NOMO-1 treated with dmso at 0.1 percent for 144 hours (cell line): Measurements from ENCODE around the gene SEMA6B.
"Not testable (repeated sequence)": the region's sequence is repeated elsewhere in the genome, so short reads cannot be mapped to it uniquely, and the experiment has no call there.

Source experiments
- DNase-seq: peaks from one replicate; lab custom pipeline; 2025; ENCODE audit not compliant: unreplicated experiment; lab: John Stamatoyannopoulos, UW

The SEMA6B gene

DNA sequence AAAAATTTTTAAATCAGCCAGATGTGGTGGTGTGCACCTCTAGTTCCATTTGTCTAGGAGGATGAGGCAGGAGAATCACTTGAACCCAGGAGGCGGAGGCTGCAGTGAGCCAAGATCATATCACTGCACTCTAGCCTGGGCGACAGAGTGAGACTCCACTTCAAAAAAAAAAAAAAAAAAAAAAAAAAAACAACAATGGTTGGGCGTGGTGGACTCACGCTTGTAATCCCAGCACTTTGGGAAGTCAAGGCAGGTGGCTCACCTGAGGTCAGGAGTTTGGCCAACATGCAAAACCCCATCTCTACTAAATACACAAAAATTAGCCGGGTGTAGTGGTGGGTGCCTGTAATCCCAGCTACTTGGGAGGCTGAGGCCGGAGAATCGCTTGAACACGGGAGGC lies 32.1 kb downstream of the SEMA6B start:
- not testable (repeated sequence) for DNase-seq

DNA sequence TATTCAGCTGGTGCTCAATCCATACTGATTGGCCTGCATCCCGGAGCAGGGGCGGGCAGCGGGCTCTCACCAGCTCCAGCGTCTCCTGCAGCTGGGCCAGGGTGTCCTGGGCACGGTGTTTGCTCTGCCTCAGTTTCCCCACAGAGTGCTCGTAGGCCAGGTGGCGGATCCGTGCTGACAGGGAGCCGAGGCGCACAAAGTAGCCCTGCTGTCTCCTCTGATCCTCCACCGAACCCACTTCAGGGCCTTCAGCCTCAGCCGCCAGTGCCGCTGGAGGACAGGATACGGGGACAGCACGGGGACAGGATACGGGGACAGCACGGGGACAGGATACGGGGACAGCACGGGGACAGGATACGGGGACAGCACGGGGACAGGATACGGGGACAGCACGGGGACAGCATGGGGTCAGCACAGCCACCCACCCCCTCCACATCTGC lies 33.9 kb downstream of the SEMA6B start:
- DNase-seq: no peak

DNA sequence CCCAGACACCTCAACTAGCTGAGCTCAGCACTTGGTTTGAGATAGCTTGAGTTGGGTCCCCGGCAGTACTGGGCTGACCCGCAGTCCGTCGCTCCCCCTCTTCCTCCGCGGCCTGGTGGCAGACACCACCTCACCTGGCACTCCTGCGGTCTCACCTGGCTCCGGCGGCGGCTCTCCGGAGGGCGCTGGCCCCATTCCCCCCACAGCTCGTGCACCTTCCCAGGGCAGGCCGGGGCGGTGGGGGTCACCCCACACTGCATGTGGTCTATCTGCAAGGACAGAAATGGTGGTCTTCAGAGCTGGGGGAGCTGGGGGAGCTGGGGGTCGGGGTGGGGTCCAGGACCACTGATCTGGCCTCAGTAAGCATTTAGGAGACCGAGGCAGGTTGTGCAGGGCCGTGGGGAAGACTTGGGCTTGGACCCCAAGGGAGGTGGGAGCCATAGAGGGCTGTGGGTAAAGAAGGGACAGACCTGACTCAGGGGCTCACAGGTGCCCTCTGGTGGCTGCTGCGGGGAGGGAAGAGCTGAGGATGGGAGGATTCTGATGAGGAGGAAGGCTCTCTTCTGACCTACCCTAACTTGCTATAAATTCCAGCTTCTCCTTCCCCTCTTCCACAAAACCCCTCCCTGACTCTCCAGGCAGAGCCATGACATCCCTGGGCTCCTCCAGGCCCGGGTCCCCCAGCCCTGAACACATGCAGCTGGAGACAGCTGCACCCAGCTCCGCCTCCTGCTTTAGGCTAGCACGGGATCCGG lies 34.5 kb downstream of the SEMA6B start:
- no peak for DNase-seq

DNA sequence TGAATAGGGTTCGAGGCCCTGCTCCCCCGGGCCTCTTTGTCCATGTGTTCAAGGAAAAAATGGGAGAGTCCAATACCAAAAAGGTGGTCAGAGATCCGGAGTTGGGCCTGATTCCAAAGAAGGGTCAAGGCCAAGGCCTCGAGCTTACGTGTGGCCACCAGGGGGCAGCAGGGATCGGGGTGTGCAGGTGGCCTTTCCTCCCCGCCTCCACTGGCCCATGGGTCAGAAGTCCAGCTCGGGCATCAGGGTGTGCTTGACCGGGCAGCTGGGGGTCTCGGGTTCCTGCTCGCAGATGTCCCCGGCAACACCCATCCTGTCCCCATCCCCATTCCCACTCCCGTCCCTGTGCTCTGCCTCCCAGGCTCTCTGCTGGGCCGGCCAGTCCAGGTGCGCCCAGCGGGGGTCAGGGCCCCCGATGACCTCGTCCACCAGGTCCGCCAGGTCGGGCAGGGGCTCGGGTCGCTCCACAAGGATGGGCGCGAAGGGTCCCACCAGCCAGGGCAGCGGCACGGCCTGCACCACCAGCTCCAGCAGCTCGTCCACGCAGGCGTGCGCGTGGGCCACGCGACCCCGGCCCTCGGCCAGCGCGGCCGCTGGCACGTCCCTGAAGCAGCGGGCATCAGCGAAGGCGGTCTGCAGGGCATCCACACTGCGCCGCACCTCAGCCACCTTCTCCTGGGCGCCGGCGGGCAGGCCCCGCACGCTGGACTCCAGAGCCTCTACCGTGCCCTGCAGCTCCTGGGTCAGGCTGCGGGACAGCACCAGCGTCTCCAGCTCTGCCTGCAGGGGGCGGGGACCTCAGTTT lies 36.0 kb downstream of the SEMA6B start:
- peak; percentile 13 for DNase-seq

DNA sequence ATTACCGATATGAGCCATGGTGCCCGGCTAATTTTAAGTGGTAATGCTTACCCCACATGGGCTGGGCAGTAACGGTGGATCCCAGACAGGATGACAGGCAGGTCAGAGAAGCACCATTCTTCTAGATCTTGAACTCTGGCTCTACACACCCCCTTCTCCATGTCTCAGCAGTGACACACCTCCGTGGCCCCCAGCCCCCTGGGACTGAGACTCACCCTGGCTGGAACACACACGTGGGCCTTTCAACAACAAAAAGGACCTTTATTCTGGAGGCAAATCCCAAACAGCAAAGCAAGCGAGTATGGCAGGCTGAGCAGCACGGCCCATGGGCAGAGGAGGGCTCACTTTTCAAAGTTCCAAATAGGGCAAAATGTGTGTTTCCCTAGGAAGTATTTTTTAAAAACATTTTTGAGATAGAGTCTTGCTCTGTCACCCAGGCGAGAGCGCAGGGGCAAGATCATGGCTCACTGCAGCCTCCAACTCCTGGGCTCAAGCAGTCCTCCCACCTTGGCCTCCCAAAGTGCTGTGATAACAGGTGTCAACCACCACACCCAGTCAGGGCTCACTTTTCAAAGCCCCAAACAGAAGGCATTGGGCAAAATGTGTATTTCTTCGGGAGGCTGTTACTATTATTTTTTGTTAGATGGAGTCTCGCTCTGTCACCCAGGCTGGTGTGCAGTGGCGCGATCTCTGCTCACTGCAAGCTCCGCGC lies 37.0 kb downstream of the SEMA6B start:
- no peak for DNase-seq

DNA sequence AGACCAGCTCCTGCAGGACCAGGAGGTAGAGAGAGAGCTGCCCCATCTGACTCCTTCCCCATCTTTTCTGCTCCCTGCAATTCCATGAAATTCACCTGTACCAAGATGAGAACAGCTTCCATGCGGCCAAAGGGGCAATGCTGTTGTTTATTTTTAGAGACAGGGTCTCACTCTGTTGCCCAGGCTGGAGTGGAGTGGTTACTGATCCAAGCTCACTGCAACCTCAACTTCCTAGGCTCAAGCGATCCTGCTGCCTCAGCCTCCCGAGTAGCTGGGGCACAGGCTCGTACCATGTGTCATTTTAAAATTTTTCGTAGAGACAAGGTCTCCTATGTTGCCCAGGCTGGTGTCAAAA lies 37.6 kb downstream of the SEMA6B start:
- DNase-seq: no peak

DNA sequence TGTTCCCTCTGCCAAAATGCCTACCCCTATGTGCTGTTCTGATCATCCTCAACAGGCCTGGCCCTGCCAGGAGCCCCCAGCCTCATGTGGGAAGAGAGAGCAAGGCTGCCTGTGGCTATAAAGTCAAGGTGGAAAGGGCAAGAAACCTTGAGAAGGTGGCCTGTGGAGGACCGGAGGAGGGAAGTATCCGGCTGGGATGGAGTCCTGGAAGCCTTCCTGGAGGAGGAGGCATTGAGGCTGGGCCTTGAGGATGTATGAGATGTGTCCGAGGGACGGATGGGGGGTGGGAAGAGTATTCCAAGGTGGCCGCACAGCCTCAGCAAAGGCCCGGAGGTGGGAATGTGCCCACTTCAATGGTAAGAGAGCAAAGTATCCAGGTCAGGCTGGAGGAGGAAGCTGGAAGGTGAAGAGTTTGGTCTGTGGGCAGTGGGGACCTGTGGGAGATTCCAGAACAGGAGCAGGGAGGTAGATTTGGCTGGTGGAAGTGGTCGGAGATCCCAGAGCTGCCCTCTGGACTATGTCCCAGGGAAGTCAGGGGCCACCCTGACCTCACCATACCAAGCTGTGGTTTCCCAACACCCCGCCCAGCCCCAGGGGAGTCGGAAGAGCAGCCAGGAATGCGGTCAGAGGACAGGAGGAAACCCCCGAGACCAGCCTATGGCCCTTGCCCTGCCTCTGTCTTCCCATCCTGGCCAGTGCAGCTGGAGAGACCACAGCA lies 38.2 kb downstream of the SEMA6B start:
- DNase-seq: no peak

DNA sequence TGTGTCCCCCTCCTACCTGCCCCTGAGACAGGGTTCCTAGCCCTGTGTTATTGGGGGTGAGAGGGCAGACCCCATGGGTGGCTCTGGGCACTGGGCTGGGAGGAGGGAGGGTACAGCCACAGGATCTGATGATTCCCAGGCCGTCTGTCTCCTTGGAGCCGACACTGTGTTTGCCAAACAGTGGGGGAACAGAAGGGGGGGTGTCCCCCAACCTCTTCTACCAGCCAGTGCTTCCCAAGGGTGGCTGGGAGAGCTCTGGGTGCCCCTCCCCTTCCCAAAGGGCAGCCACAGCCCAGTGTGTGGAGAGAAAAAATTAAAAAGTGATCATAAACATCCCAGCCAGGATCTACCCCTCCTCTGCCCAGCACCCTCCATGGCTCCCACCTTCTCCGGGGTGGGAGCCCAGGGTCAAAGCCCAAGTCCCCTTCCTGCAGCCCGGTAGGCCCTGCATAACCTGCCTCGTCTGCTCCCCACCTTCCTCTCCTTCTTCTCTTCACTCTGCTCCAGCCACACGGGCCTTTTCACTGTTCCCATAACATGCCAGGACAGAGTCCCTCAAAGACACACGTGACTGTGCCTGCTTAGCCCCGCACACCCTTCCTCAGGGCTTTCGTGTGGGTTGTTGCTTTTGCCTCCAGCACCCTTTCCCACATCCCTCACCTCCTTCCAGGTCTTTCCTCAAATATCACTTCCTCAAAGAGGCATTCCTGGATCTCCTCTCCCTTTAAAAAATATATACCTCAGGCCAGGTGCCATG lies 39.8 kb downstream of the SEMA6B start:
- DNase-seq: no peak

DNA sequence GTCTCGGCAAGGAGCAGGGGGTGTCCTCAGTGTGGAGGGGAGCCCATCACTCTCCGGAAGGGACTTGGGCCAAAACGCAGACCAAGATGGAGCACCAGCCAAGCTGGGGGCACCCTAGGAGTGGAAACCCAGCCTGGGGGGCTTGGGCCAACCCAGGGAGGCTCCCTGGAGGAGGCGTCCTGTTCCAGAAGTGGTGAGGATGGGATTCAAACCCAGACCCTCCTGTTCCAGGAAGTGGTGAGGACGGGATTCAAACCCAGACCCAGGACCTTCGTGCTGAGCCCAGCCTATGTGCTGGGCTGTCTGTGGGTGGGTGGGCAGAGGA lies 40.4 kb downstream of the SEMA6B start:
- DNase-seq: no peak

DNA sequence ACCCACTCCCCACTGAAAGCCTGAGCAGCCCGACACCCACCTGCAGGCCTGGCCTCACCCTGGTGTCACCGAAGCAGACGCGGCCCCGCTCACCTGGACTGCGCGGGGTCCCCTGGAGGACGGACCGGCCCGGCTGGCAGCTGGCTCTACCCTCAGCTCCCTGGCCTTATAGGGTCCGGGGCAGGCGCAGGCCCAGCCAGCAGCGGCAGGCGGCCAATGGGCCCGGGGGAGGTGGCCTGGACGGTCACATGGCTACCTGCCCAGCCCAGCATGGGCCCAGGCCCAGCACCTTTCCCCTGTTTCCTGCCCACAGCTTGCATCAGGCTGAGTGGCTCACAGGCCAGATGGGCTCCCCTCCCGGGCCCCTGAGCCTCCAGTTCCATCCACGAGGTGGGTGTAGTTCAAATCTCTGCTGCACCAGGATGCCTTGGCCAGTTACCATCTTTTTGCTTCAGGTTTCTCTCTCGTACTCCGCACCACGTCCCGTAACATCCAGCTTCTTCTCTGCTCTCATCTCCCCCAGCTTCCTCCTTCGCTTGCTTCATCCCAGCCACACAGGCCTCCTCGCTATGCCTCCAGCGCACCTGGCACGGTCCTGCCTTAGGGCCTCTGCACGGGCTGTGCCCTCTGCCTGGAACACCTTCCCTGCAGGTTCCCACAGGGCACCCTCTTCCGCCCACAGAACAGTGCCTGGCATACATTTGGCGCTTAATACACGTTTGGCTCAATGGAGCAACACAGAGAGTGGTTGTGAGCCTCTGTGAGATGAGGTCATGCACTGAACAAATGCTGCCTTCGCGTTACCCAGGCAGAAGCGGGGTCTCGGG lies 40.9 kb downstream of the SEMA6B start, which contains the start of gene PLIN4:
Gene PLIN4, minus strand, starts transcription at position 142 of the 827 bp plus-strand sequence. CDS start 214 bp downstream, outside the sequence.
- no peak for DNase-seq

DNA sequence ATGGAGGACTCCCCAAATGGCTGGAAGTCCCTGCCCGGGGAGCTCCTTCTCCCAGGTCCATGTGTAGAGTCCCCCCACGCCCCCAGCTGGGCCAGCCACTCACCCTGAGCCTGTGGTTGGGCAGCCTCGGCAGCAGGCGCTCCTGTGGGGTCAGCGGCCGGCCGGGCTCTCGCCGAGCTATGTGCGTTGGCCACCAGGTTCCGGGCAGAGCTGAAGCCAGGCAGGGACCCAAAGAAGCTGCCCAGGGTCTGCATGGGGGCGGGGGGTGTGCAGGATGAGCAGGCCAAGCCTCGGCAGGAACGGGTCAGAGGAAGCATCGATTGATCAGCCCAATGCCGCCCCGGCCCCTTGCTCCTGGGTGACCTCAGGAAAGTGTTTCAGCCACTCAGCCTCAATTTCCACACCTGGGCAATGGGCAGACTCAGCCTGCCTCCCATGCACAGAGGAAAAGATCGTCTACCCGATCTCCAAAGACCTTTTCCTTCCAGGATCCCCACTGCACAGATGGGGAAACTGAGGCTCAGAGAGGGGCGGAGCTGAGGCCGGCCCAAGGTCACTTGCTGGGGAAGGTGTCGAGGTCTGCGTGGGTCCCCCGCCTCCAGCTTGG lies 41.9 kb downstream of the SEMA6B start:
- DNase-seq: no peak

DNA sequence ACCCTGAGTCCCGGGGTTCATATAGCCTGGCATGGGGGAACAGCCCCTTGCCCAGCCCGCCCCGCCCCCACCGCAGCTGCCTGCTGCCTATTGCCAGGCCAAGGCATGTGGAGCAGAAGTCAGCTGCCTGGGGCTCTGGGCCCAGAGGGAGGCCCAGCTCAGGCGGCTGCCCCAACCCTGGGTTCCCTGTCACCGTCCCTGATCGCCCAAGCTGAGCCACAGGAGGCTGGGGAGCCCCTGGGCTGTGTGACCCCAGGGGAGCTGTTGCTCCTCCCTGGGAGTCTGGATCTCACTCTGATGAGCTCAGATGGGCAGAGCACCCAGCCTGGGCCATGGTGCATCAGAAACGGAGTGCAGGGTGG lies 42.6 kb downstream of the SEMA6B start:
- DNase-seq: no peak

DNA sequence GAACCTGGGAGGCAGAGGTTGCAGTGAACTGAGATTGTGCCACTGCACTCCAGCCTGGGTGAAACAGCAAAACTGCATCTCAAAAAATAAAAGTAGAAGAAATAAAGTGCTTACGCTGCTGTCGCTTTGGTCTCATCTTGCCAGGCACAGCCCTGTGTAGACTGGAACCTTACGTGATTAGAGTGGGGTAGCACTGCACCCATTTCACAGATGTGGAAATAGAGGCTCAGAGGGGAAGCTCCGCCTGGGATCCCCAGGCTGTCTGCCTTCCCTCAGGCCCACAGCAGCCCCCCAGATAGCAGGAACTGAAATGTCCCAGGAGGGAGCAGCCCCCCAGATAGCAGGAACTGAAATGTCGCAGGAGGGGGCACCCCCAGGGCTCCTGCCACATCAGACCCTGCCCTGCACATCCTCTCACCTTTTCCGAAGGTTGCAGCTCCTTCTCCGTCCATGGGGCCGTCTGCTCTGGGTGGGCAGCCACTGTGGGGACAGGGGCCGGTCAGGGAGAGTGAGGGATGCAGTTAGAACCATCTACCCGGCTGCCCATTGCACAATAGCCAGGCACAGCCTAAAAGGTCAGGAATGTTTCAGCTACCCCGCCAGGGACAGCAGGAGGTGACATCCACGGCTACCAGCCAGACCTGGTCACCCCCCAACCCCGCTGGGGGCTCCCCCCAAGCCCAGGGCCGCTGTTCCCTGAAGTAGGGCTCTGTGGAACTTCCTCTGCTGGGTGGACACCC lies 43.1 kb downstream of the SEMA6B start:
- DNase-seq: no peak

DNA sequence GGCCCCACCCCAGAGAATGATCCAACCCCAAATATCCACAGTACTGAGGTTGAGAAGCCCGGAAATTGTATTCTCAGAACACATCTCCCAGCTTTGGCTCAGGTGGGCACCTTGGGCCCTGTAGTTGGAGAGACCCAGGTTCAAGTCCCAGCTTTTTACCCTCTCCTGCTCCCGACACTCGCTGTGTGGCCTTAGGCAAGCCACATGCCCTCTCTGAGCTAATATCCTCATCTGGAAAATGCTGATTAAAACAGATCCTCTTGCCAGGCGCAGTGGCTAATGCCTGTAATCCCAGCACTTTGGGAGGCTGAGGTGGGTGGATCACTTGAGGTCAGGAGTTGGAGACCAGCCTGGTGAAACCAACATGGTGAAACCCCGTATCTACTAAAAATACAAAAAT lies 43.8 kb downstream of the SEMA6B start:
- no peak for DNase-seq

DNA sequence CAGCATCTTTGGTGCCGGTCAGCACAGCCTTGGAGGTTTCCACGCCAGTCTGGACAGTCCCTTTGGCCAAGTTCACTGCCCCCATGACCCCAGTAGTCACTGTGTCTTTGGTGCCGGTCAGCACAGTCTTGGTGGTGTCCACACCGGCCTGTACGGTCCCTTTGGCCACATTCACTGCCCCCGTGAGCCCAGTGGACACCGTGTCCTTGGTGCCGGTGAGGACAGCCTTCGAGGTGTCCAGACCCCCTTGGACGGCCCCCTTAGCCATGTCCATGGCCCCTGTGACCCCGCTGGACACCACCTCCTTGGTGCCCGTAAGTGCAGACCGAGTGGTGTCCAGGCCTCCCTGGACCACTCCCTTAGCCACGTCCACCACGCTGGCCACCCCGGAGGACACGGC lies 46.2 kb downstream of the SEMA6B start:
- no peak for DNase-seq

DNA sequence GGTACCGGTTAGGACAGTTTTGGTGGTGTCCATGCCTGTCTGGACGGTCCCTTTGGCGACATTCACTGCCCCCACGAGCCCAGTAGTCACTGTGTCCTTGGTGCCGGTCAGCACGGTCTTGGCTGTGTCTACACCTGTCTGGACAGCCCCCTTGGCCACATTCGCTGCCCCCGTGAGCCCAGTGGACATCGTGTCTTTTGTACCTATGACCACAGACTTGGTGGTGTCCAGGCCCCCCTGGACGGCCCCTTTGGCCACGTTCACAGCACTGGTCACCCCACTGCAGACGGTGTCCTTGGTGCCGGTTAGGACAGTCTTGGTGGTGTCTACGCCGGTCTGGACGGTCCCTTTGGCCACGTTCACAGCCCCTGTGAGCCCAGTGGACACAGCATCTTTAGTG lies 47.4 kb downstream of the SEMA6B start:
- DNase-seq: no peak

DNA sequence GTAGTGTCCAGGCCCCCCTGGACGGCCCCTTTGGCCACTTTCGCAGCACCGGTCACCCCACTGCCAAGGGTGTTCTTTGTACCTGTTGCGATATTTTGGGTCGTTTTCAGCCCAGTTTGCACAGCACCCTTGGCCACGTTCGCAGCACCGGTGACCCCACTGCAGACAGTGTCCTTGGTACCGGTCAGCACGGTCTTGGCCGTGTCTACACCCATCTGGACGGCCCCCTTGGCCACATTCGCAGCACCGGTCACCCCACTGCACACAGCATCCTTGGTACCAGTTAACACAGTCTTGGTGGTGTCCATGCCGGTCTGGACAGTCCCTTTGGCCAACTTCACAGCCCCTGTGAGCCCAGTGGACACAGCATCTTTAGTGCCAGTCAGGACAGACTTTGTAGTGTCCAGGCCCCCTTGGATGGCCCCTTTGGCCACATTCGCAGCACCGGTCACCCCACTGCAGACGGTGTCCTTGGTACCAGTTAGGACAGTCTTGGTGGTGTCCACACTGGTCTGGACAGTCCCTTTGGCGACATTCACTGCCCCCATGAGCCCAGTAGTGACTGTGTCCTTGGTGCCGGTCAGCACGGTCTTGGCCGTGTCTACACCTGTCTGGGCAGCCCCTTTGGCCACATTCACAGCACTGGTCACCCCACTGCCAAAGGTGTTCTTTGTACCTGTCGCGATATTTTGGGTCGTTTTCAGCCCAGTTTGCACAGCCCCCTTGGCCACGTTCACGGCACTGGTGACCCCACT lies 48.0 kb downstream of the SEMA6B start:
- DNase-seq: no peak
